K562 treated with DMSO at 1 percent for 24 hours (cell line): ENCODE data around the gene ELF1. TPM values are rescaled to one million over a fixed set of nuclear protein-coding genes. Genes with fewer than 3 reads are reported as not detected.

Experiments used
- total RNA-seq: library from RNA; unstranded; fragments of 300-600 nt; gene quantifications from 2 replicates; pipeline ENCODE4 v1.2.3, GENCODE V29; 2022; ENCODE audit warnings: low read depth; ENCODE audit not compliant: insufficient read depth

The ELF1 gene
- 25.8 and 26.8 TPM in 2 replicates for total RNA-seq

GRCh38 chr13:41019011-41019487 is at the start of gene ELF1:
Gene ELF1, minus strand, starts transcription at chr13:41019316. Its CDS starts 37,262 bp downstream, at chr13:40982054.

DNA sequence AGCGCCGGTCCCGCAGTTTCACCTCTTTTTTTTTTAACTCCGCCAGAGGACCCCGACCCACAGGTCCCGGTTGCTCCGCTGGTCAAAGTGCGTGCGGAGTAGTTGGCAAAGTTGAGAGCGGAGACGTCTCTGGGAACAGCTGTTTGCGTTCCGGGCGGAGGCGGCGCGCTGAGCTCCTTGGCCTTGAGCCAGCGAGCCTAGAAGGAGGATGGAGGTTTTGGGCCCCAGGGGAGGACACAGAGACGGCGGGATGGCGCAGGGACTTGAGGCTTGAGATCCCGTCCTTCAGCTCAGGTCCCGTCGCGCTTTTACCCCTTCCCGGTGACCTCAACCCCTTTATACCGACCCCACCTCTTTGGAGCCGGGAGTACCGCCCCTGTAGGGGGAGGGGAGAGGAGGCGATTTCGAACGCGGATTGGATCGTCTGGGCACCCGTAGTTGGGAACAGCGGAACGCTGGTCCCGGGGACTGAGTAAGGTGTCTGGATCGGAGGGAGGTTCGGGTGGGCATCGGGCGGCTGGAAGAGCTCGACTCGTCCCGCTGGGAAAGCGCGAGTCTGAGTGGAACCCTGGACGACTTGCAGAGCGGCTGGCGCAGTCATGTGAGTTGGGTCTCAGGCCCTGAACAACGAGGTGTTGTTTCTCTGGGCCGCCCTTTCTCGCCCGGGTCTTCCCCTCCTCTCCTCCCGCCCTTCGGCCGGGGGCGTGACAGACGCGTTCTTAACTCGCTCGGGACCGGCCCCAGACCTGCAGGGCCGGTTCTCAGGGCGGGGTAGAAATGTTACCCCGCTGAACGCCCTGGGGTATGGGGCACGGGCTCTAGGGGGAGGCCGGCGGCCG is 42.2 kb upstream of the ELF1 start, which contains the start of gene WBP4:
Gene WBP4, plus strand, starts transcription at position 435 of the 839 bp plus-strand sequence. Its CDS starts 165 bp downstream, at position 600.

Other genes starting within 250 kb of the ELF1 start
- 10.9 and 12.2 TPM in 2 replicates for gene MRPS31, start 248.1 kb downstream of the ELF1 start, total RNA-seq
- gene SLC25A15, start 229.7 kb downstream of the ELF1 start, total RNA-seq, result 9.3 and 11.0 TPM in 2 replicates
- 5.9 and 7.4 TPM in 2 replicates for gene WBP4, start 42.2 kb upstream of the ELF1 start, total RNA-seq
- 3.6 and 4.5 TPM in 2 replicates for gene KBTBD6, start 113.5 kb upstream of the ELF1 start, total RNA-seq
- gene KBTBD7, start 175.3 kb upstream of the ELF1 start, total RNA-seq, result 6.4 and 6.8 TPM in 2 replicates
- 5.0 and 6.9 TPM in 2 replicates for gene MTRF1, start 244.3 kb upstream of the ELF1 start, total RNA-seq